ENCODE measurements around the gene SLC25A10. TPM values are rescaled to one million over a fixed set of nuclear protein-coding genes. Genes with fewer than 3 reads are reported as not detected.

Gene SLC25A10
- total RNA-seq, 1 experiment from 2014 or later, result 30.9 TPM

- no peaks in the 10 kb centered on the region for H4K20me1 ChIP-seq (ENCODE audit: control insufficient read depth, insufficient read depth, insufficient read length)
- no peak within 1 kb of the TSS for H2BK5ac ChIP-seq (ENCODE audit: insufficient read length, low read length)
- H3K27ac ChIP-seq (ENCODE audit: insufficient read length, low read depth, low read length), result no peak within 1 kb of the TSS
Observed at GRCh38 chr17:81683584-81684441, 28.3 kb upstream of the SLC25A10 start, which contains the start of the genes ARL16 and HGS. Gene ARL16 (minus strand): TSS chr17:81683797. CDS start chr17:81683753, 44 bp downstream. Gene HGS (plus strand): TSS chr17:81684011. CDS start chr17:81684067, 56 bp downstream.

More at GRCh38 chr17:81683584-81684441, 28.3 kb upstream of the SLC25A10 start, which contains the start of the genes ARL16 and HGS:
- peaks cover 9% of the 10 kb centered on the region; the same call in 1 of the 2 replicates for H3K79me2 ChIP-seq (ENCODE audit: insufficient read depth, low read length)
- no peak within 1 kb of the TSS for H4K8ac ChIP-seq (replicated peaks; ENCODE audit: insufficient read length, low read depth, low read length)
- Mint-ChIP-seq H3K27ac (peak within 1 kb of the TSS; percentile 26 to 87 (median 81); a peak in 6 of 7 replicates), H3K27me3 (ENCODE audit: low read depth) (no peaks in the 10 kb centered on the region), H3K4me1 (peaks cover 14 to 20% of the 10 kb centered on the region in 2 experiments), H3K36me3 (ENCODE audit: insufficient read depth in 1 of 3, low read depth in 3 of 3) (peaks cover 16 to 44% (median 38%) of the 10 kb centered on the region in 3 experiments), H3K4me3 (peak within 1 kb of the TSS; percentile 86 to 89), H3K9me3 (no peaks in the 10 kb centered on the region)
- peak within 1 kb of the TSS; percentile 60; the same call in 1 of the 2 replicates for H3K14ac ChIP-seq (ENCODE audit: insufficient read depth, low read length)
- TF ChIP-seq CTCF (conservative IDR thresholded peaks at IDR 0.05), result no peak
- no peak within 1 kb of the TSS for H4K91ac ChIP-seq (ENCODE audit: insufficient read length, low read depth, low read length)
- no peaks in the 10 kb centered on the region for H3K4me1 ChIP-seq (ENCODE audit: insufficient read depth, low read length)
- H3K4me2 ChIP-seq (ENCODE audit: insufficient read depth, insufficient read length, low read length), result peak within 1 kb of the TSS; percentile 92
- no peak within 1 kb of the TSS for H3K4ac ChIP-seq (ENCODE audit: low read depth, low read length)
- H3K9me3 ChIP-seq (ENCODE audit: control insufficient read depth, low read depth, low read length), result no peaks in the 10 kb centered on the region
- H2AK5ac ChIP-seq (ENCODE audit: insufficient read length, low read length), result no peak within 1 kb of the TSS
- H2BK12ac ChIP-seq (ENCODE audit: insufficient read length, low read depth, low read length), result no peak within 1 kb of the TSS
- WGBS (ENCODE audit: extremely low coverage, insufficient read length, low lambda C conversion rate), result no CpG with 5 or more reads among the region's 112 CpGs
- H3T11ph ChIP-seq (ENCODE audit: low read length), result no peak within 1 kb of the TSS
- peaks cover 8% of the 10 kb centered on the region for H3K79me1 ChIP-seq (ENCODE audit: insufficient read depth, low read depth, low read length, poor library complexity, severe bottlenecking)
- no peaks in the 10 kb centered on the region for H3K27me3 ChIP-seq (ENCODE audit: insufficient read depth, low read length)
- peak within 1 kb of the TSS; percentile 71 for H3K9ac ChIP-seq (ENCODE audit: extremely low read depth, insufficient read length, low read length)
- H2BK20ac ChIP-seq (ENCODE audit: low read depth, low read length, poor library complexity, severe bottlenecking), result no peak within 1 kb of the TSS
- H2AFZ ChIP-seq (ENCODE audit: low read length), result no peak within 1 kb of the TSS
- H3K23me2 ChIP-seq (ENCODE audit: insufficient read length, low read depth, low read length, poor library complexity, severe bottlenecking), result peaks cover 10% of the 10 kb centered on the region
- H4K5ac ChIP-seq (ENCODE audit: insufficient read length, low read depth, low read length), result no peak within 1 kb of the TSS
- DNase-seq, result peak; percentile 99
- no peak within 1 kb of the TSS for H3K18ac ChIP-seq (ENCODE audit: insufficient read length, low read depth, low read length)
- no peak within 1 kb of the TSS for H2BK120ac ChIP-seq (ENCODE audit: low read depth, low read length, poor library complexity, severe bottlenecking)
- H2BK15ac ChIP-seq (ENCODE audit: low read depth, low read length), result no peak within 1 kb of the TSS
- H3K23ac ChIP-seq (ENCODE audit: insufficient read length, low read depth, low read length), result no peak within 1 kb of the TSS
- no peak within 1 kb of the TSS for H3K56ac ChIP-seq (ENCODE audit: insufficient read length, low read depth, low read length)
